DMS79 (cell line): Measurements from ENCODE around the gene AFF4.
"Not testable (repeated sequence)": the region's sequence is repeated elsewhere in the genome, so short reads cannot be mapped to it uniquely, and the experiment has no call there.

Source experiments
- DNase-seq: peaks from one replicate; lab custom pipeline; 2025; lab: John Stamatoyannopoulos, UW

Gene AFF4

GRCh38 chr5:132854992-132855391 is 108.4 kb downstream of the AFF4 start:
- not testable (repeated sequence) for DNase-seq

GRCh38 chr5:132854301-132854700 is 109.1 kb downstream of the AFF4 start:
- DNase-seq, result no peak

- no peak for DNase-seq
These were observed 109.6 kb downstream of the AFF4 start for GRCh38 chr5:132853790-132854189.

- DNase-seq, result no peak
These were observed 110.1 kb downstream of the AFF4 start for GRCh38 chr5:132853323-132853722.

- DNase-seq, result no peak
These were observed 113.4 kb downstream of the AFF4 start for GRCh38 chr5:132850066-132850465.

GRCh38 chr5:132849347-132849746 is 114.1 kb downstream of the AFF4 start:
- DNase-seq, result no peak

GRCh38 chr5:132848270-132848669 is 115.2 kb downstream of the AFF4 start:
- no peak for DNase-seq

GRCh38 chr5:132841305-132841704 is 122.1 kb downstream of the AFF4 start:
- DNase-seq, result no peak

GRCh38 chr5:132840896-132841295 is 122.5 kb downstream of the AFF4 start:
- DNase-seq, result no peak

- no peak for DNase-seq
These were observed 123.1 kb downstream of the AFF4 start for GRCh38 chr5:132840313-132840712.

GRCh38 chr5:132839426-132840301 is 123.8 kb downstream of the AFF4 start:
- no peak for DNase-seq

GRCh38 chr5:132838516-132839282 is 124.7 kb downstream of the AFF4 start:
- DNase-seq, result no peak

GRCh38 chr5:132837868-132838267 is 125.6 kb downstream of the AFF4 start:
- no peak for DNase-seq

GRCh38 chr5:132836852-132837251 is 126.6 kb downstream of the AFF4 start:
- no peak for DNase-seq

- no peak for DNase-seq
These were observed 129.4 kb downstream of the AFF4 start for GRCh38 chr5:132834057-132834456.

- DNase-seq, result no peak
These were observed 130.8 kb downstream of the AFF4 start for GRCh38 chr5:132832612-132833011.

- no peak for DNase-seq
These were observed 132.2 kb downstream of the AFF4 start for GRCh38 chr5:132831095-132831860.

GRCh38 chr5:132830436-132831094 is 132.9 kb downstream of the AFF4 start, which contains the start of gene SHROOM1:
SHROOM1 (minus strand) TSS chr5:132830647; CDS start chr5:132826140, 4,507 bp downstream.
- DNase-seq, result peak; percentile 2

GRCh38 chr5:132829742-132830435 is 133.5 kb downstream of the AFF4 start:
- no peak for DNase-seq

GRCh38 chr5:132828846-132829494 is 134.5 kb downstream of the AFF4 start:
- DNase-seq, result no peak
